ENCODE measurements around the gene SCARF2.

The SCARF2 gene

GRCh38 chr22:20441631-20442484 is 4.2 kb upstream of the SCARF2 start:
- peak; percentile 44 for DNase-seq (ENCODE audit: low read depth)
- H3K4me3 ChIP-seq (ENCODE audit: low read depth, low read length), result no peak overlapping the region
- no peak for TF ChIP-seq CTCF (conservative IDR thresholded peaks at IDR 0.05; ENCODE audit: low read depth, low read length)

GRCh38 chr22:20440637-20441591 is 3.3 kb upstream of the SCARF2 start:
- no peak for DNase-seq (ENCODE audit: low read depth)
- H3K4me3 ChIP-seq (ENCODE audit: low read depth, low read length), result no peak overlapping the region
- TF ChIP-seq CTCF (conservative IDR thresholded peaks at IDR 0.05; ENCODE audit: low read depth, low read length), result no peak

GRCh38 chr22:20439928-20440575 is 2.4 kb upstream of the SCARF2 start:
- no peak for DNase-seq (ENCODE audit: low read depth)
- TF ChIP-seq CTCF (conservative IDR thresholded peaks at IDR 0.05; ENCODE audit: low read depth, low read length), result no peak
- no peak overlapping the region for H3K4me3 ChIP-seq (ENCODE audit: low read depth, low read length)

- no peak for DNase-seq (ENCODE audit: low read depth)
- no peak for TF ChIP-seq CTCF (conservative IDR thresholded peaks at IDR 0.05; ENCODE audit: low read depth, low read length)
- no peak overlapping the region for H3K4me3 ChIP-seq (ENCODE audit: low read depth, low read length)
These were observed 1.9 kb upstream of the SCARF2 start for GRCh38 chr22:20439556-20439927.

- no peak for TF ChIP-seq CTCF (conservative IDR thresholded peaks at IDR 0.05; ENCODE audit: low read depth, low read length)
- H3K4me3 ChIP-seq (ENCODE audit: low read depth, low read length), result peak overlapping the region; percentile 75
- no peak for DNase-seq (ENCODE audit: low read depth)
These were observed 1.3 kb upstream of the SCARF2 start for GRCh38 chr22:20438678-20439492.

GRCh38 chr22:20438427-20438677 is 727 bp upstream of the SCARF2 start:
- no peak for TF ChIP-seq CTCF (conservative IDR thresholded peaks at IDR 0.05; ENCODE audit: low read depth, low read length)

More at GRCh38 chr22:20438427-20438677, 727 bp upstream of the SCARF2 start:
- DNase-seq (ENCODE audit: low read depth), result no peak
- H3K4me3 ChIP-seq (ENCODE audit: low read depth, low read length), result peak overlapping the region; percentile 75
